ENCODE results near the gene PTRH1. TPM values are rescaled to one million over a fixed set of nuclear protein-coding genes. Genes with fewer than 3 reads are reported as not detected.

PTRH1 gene
- total and polyA plus RNA-seq, 2 of the 13 experiments (the other 11 are each of a cell fraction or from before 2014, with no cell fraction given) = 4.0 to 10.4 TPM

- no peak for TF ChIP-seq HIC2 (CRISPR knock-in tag; IDR thresholded peaks at IDR 0.05; ENCODE audit: low read depth)
- TF ChIP-seq ZSCAN21 (CRISPR knock-in tag; IDR thresholded peaks at IDR 0.05; ENCODE audit: borderline replicate concordance) = peak; percentile 73
- no peak for TF ChIP-seq SRSF9 (IDR thresholded peaks at IDR 0.05; ENCODE audit: borderline replicate concordance, insufficient read depth, low read depth, low read length, poor library complexity, severe bottlenecking)
- peak; percentile 77 for TF ChIP-seq ARNTL (CRISPR knock-in tag; IDR thresholded peaks at IDR 0.05)
- TF ChIP-seq ZNF619 (CRISPR knock-in tag; IDR thresholded peaks at IDR 0.05) = 0 out of 2 replicates have a peak, but pooled peaks have one; percentile 63
- no peak for TF ChIP-seq ZNF280D (CRISPR knock-in tag; IDR thresholded peaks at IDR 0.05)
- peak; percentile 43; the same call in 1 of the 2 replicates for TF ChIP-seq ARID5B (CRISPR knock-in tag; IDR thresholded peaks at IDR 0.05)
- TF ChIP-seq ZNF407 (CRISPR knock-in tag; IDR thresholded peaks at IDR 0.05; ENCODE audit: not compliant biosample characterization) = no peak
These were observed 19.5 kb upstream of the PTRH1 start, which contains the start of gene TOR2A (continued) for GRCh38 chr9:127734747-127735529.
